Naive thymus-derived CD4-positive, alpha-beta T cell (primary cell): Measurements from ENCODE around the gene DONSON. TPM values are rescaled to one million over a fixed set of nuclear protein-coding genes. Genes with fewer than 3 reads are reported as not detected.

ENCODE experiments used
- ATAC-seq: fragments of 150-1000 bp; cut with Tn5 transposase; 2 replicates; pipeline ENCODE4 v1.10.0; 2021; ENCODE audit warnings: mild to moderate bottlenecking, moderate library complexity
- CTCF ChIA-PET: fragments of 350-600 bp; sonication (Branson Sonifier 250); formaldehyde crosslinking; loops from one replicate; lab custom pipeline; 2021; ENCODE audit warnings: antibody characterized with exemption; lab: Charles Lee
- POLR2A ChIA-PET: fragments of 350-600 bp; sonication (Branson Sonifier 250); formaldehyde crosslinking; loops from one replicate; lab custom pipeline; 2021; ENCODE audit warnings: antibody characterized with exemption, inconsistent platforms; lab: Charles Lee
- DNase-seq, 9 donors: peaks; one replicate each; pipeline versions ENCODE4 v3.0.0 to v3.0.0-alpha.2; 2020 to 2022; ENCODE audit warnings: mixed read lengths in 1 of 9
- H3K27ac ChIP-seq: one replicate; pipeline ENCODE4 v1.7.0; 2013; ENCODE audit warnings: mild to moderate bottlenecking, low read depth, low read length, moderate library complexity
- H3K27me3 ChIP-seq, 2 donors: one replicate each; pipeline ENCODE4 v1.7.0; 2013; ENCODE audit warnings: low read length in 2 of 2, mild to moderate bottlenecking in 2 of 2, moderate library complexity in 2 of 2; ENCODE audit not compliant: control insufficient read depth in 2 of 2, insufficient read depth in 2 of 2
- H3K36me3 ChIP-seq, 3 experiments: 1 replicate in 2 of 3; 2 replicates in 1 of 3; pipeline ENCODE4 v1.7.0; 2013; ENCODE audit warnings: low read length in 3 of 3, mild to moderate bottlenecking in 3 of 3, moderate library complexity in 1 of 3; ENCODE audit not compliant: insufficient read depth in 3 of 3, control insufficient read depth in 2 of 3
- H3K4me1 ChIP-seq, 2 donors: one replicate each; pipeline ENCODE4 v1.7.0; 2013; ENCODE audit warnings: low read length in 2 of 2, mild to moderate bottlenecking in 2 of 2, moderate library complexity in 1 of 2; ENCODE audit not compliant: control insufficient read depth in 2 of 2, insufficient read depth in 2 of 2
- H3K4me3 ChIP-seq: 2 replicates; pipeline ENCODE4 v1.7.0; 2013; ENCODE audit warnings: mild to moderate bottlenecking, low read length
- H3K9me3 ChIP-seq, 3 experiments: 1 replicate in 2 of 3; 2 replicates in 1 of 3; pipeline ENCODE4 v1.7.0; 2013; ENCODE audit warnings: low read length in 3 of 3; ENCODE audit not compliant: control insufficient read depth in 2 of 3
- H3K27ac Mint-ChIP-seq, 9 donors: one replicate each; pipeline ENCODE4 v1.8.0; 2020 to 2022; ENCODE audit warnings: mixed read lengths in 9 of 9, mild to moderate bottlenecking in 8 of 9, moderate library complexity in 5 of 9, inconsistent platforms in 2 of 9
- H3K27me3 Mint-ChIP-seq, 5 donors: one replicate each; pipeline ENCODE4 v1.8.0; 2021 to 2022; ENCODE audit warnings: mixed read lengths in 5 of 5, mild to moderate bottlenecking in 1 of 5
- H3K36me3 Mint-ChIP-seq, 5 donors: one replicate each; pipeline ENCODE4 v1.8.0; 2020 to 2022; ENCODE audit warnings: mixed read lengths in 5 of 5, mild to moderate bottlenecking in 3 of 5, inconsistent platforms in 1 of 5
- H3K4me1 Mint-ChIP-seq, 7 donors: one replicate each; pipeline ENCODE4 v1.8.0; 2020 to 2022; ENCODE audit warnings: mixed read lengths in 7 of 7, mild to moderate bottlenecking in 3 of 7, inconsistent platforms in 1 of 7
- H3K4me3 Mint-ChIP-seq, 10 donors: one replicate each; pipeline ENCODE4 v1.8.0; 2020 to 2022; ENCODE audit warnings: mild to moderate bottlenecking in 10 of 10, mixed read lengths in 10 of 10, moderate library complexity in 6 of 10, inconsistent platforms in 2 of 10
- H3K9me3 Mint-ChIP-seq, 11 donors: one replicate each; pipeline ENCODE4 v1.8.0; 2020 to 2022; ENCODE audit warnings: mixed read lengths in 11 of 11, mild to moderate bottlenecking in 4 of 11, inconsistent platforms in 1 of 11, moderate library complexity in 1 of 11
- intact Hi-C, 2 donors: fragments of 100-400 bp; cut with micrococcal nuclease; formaldehyde crosslinking; loops; one replicate each; pipeline ENCODE4 v1.15.1; 2023
- polyA plus RNA-seq, 2 donors: library from polyadenylated mRNA; unstranded; fragments of 300-500 nt; fragmentation: Illumina TruSeq; gene quantifications; one replicate each; pipeline ENCODE4 v1.2.3, GENCODE V29; 2021
- total RNA-seq, 6 experiments: library from RNA in 5 of 6; stranded (reverse) in 5 of 6; gene quantifications; 1 replicate in 5 of 6; 2 replicates in 1 of 6; pipeline ENCODE4 v1.2.3 and lab custom pipeline; 2021 to 2026

Gene DONSON
- total and polyA plus RNA-seq, 7 experiments from 2014 or later: 4.2 to 30.8 (median 9.6) TPM

DNA sequence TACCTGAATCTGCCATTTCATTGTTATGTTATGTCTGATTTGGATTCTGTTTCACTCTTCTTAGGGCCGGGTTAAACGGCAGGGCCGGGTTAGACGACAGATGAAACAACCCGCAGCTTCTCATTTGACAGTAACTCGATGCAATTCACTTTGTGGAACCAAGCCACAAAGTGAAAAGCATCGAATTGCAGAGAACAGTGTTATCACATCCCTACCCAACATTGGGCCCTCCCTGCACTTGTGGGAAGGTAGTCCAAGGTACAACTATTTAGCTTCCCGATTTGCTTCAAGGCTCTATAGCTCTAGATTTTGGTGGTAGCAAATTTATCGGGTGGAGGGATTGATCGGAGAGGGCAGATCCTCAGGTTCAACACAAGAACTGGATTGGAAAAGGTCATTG, 28.7 kb downstream of the DONSON start:
- ChIA-PET POLR2A (interaction anchor here (1.3 to 1.4 kb wide), 2 partner anchors 15 to 17 kb away, joined by 3 read pairs; partner anchors contain the start of gene SON), CTCF (no interaction called here)
- peak overlapping the region in 1 of 9 donors; percentile 43 for H3K27ac Mint-ChIP-seq
- Histone ChIP-seq H3K4me3 (no peak overlapping the region), H3K27ac (no peak overlapping the region), H3K36me3 (peaks cover 34 to 52% (median 35%) of the 10 kb centered on the region in 3 experiments), H3K9me3 (no peaks in the 10 kb centered on the region), H3K27me3 (no peaks in the 10 kb centered on the region), H3K4me1 (peaks cover 6 to 22% of the 10 kb centered on the region in 2 donors)
- ATAC-seq (no peak), DNase-seq (no peak)
- no peaks in the 10 kb centered on the region for H3K27me3 Mint-ChIP-seq
- H3K36me3 Mint-ChIP-seq: peaks cover 14 to 73% (median 53%) of the 10 kb centered on the region in 5 donors
- no peak overlapping the region for H3K4me3 Mint-ChIP-seq
- peaks cover 34 to 86% (median 77%) of the 10 kb centered on the region in 7 donors for H3K4me1 Mint-ChIP-seq
- intact Hi-C loops: loop anchor here in 1 of 2 donors (2.0 kb wide), 1 partner anchor 17 kb away; the partner anchor contains the start of genes GART and SON
- peaks cover 0 to 2% (median 0%) of the 10 kb centered on the region in 11 donors for H3K9me3 Mint-ChIP-seq

DNA sequence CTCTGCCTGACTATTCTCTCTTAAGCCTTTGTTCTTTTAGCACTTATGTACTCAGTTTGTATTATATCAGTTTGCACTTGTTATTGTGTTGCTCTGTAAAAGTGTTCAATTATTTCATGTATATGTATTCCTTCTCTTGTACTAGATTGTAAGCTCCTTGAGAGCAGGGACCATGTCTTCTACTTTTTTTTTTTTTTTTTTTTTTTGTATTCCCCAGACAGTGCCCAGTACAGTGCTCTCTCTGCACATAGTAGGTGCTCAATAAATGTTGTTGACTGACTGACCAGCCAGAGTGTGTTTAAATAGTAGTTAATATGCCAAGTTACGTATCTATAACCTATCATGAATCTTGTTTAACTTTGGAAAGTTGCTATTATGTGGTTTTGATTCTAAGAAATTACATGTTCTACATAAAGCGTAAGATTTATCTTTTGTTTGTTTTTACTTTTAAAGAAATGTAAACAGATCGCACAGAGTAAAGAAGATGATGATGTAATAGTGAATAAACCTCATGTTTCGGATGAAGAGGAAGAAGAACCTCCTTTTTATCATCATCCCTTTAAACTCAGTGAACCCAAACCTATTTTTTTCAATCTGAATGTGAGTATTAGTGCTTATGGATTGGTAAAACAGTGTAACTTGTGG, 29.6 kb downstream of the DONSON start:
- Histone ChIP-seq H3K9me3 (no peaks in the 10 kb centered on the region), H3K36me3 (peaks cover 40 to 61% (median 42%) of the 10 kb centered on the region in 3 experiments), H3K4me1 (peaks cover 6 to 22% of the 10 kb centered on the region in 2 donors), H3K27ac (no peak overlapping the region), H3K27me3 (no peaks in the 10 kb centered on the region), H3K4me3 (no peak overlapping the region)
- intact Hi-C loops: loop anchor here in 1 of 2 donors (2.0 kb wide), 1 partner anchor 16 kb away; the partner anchor contains the start of genes GART and SON
- Mint-ChIP-seq H3K27ac (peak overlapping the region in 3 of 9 donors; percentile 3 to 30 (median 6)), H3K27me3 (no peaks in the 10 kb centered on the region), H3K4me1 (peaks cover 42 to 94% (median 86%) of the 10 kb centered on the region in 7 donors), H3K9me3 (peaks cover 0 to 3% (median 0%) of the 10 kb centered on the region in 11 donors), H3K36me3 (peaks cover 21 to 82% (median 59%) of the 10 kb centered on the region in 5 donors), H3K4me3 (peak overlapping the region in 6 of 10 donors; percentile 8 to 56 (median 26))
- DNase-seq: no peak
- ChIA-PET POLR2A (interaction anchor here (1.3 to 1.4 kb wide), 3 partner anchors 14 to 16 kb away, joined by 3 to 4 read pairs (median 3); partner anchors contain the start of gene SON), CTCF (interaction anchor here (1.5 kb wide), 1 partner anchor 14 kb away, joined by 3 read pairs; no protein-coding TSS in a partner anchor)
- no peak for ATAC-seq

DNA sequence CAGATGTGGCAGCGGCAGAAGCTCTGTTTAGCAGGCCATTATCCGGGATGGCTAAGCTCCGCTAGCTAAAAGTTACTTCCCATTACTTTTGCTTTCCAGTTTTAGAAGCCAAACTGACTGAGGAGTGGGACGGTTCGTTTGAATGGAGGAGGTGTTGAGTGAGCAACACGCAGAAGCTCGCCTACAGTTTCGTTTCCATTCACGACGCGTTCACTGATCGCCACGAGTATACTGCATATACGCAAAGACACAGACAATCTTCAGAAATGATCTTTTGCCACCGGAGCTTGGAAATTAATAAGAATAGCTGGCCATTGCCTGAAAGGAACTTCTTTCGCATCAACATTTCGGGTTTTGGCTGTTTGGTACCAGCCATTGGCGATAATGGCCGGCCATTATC, 31.0 kb downstream of the DONSON start:
- intact Hi-C loops: no loop called here

DNA sequence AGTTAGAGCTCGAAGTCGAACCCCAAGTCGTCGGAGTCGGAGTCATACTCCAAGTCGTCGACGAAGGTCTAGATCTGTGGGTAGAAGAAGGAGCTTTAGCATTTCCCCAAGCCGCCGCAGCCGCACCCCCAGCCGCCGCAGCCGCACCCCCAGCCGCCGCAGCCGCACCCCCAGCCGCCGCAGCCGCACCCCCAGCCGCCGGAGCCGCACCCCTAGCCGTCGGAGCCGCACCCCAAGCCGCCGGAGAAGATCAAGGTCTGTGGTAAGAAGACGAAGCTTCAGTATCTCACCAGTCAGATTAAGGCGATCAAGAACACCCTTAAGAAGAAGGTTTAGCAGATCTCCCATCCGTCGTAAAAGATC, 33.5 kb downstream of the DONSON start:
- H3K27me3 ChIP-seq: no peaks in the 10 kb centered on the region
- H3K4me3 ChIP-seq: no peak overlapping the region
- Mint-ChIP-seq H3K4me1 (peaks cover 40 to 75% (median 65%) of the 10 kb centered on the region in 7 donors), H3K27me3 (no peaks in the 10 kb centered on the region), H3K9me3 (peaks cover 0 to 3% (median 0%) of the 10 kb centered on the region in 11 donors), H3K36me3 (peaks cover 24 to 83% (median 69%) of the 10 kb centered on the region in 5 donors), H3K4me3 (peak overlapping the region in 7 of 10 donors; percentile 27 to 77 (median 65)), H3K27ac (peak overlapping the region in 5 of 9 donors; percentile 36 to 87 (median 61))
- H3K27ac ChIP-seq: no peak overlapping the region
- H3K4me1 ChIP-seq: peaks cover 6 to 14% of the 10 kb centered on the region in 2 donors
- no peaks in the 10 kb centered on the region for H3K9me3 ChIP-seq
- POLR2A ChIA-PET: interaction anchor here (0.6 to 7.3 kb wide), 3 partner anchors 10 to 46 kb away, joined by 4 to 69 read pairs (median 5); partner anchors contain the start of genes GART and SON
- CTCF ChIA-PET: no interaction called here
- ATAC-seq: no peak
- no peak for DNase-seq
- H3K36me3 ChIP-seq: peaks cover 47 to 86% (median 58%) of the 10 kb centered on the region in 3 experiments
- intact Hi-C loops: no loop called here

More for the DNA sequence above, 31.0 kb downstream of the DONSON start:
- peaks cover 24 to 84% (median 67%) of the 10 kb centered on the region in 5 donors for H3K36me3 Mint-ChIP-seq
- H3K27me3 Mint-ChIP-seq: no peaks in the 10 kb centered on the region
- no peaks in the 10 kb centered on the region for H3K9me3 ChIP-seq
- CTCF ChIA-PET: interaction anchor here (0.9 to 1.4 kb wide), 2 partner anchors 15 to 49 kb away, joined by 3 to 4 read pairs; no protein-coding TSS in a partner anchor
- H3K36me3 ChIP-seq: peaks cover 45 to 76% (median 56%) of the 10 kb centered on the region in 3 experiments
- no peak overlapping the region for H3K4me3 ChIP-seq
- peaks cover 6 to 22% of the 10 kb centered on the region in 2 donors for H3K4me1 ChIP-seq
- peak overlapping the region in 1 of 9 donors; percentile 40 for H3K27ac Mint-ChIP-seq
- POLR2A ChIA-PET: interaction anchor here (0.6 to 7.3 kb wide), 8 partner anchors 9 to 1877 kb away, joined by 3 to 69 read pairs (median 4); partner anchors contain the start of genes GART, PAXBP1 and SON
- H3K9me3 Mint-ChIP-seq: peaks cover 0 to 3% (median 0%) of the 10 kb centered on the region in 11 donors
- H3K27me3 ChIP-seq: no peaks in the 10 kb centered on the region
- peaks cover 47 to 91% (median 83%) of the 10 kb centered on the region in 7 donors for H3K4me1 Mint-ChIP-seq
- peak overlapping the region in 1 of 10 donors; percentile 29 for H3K4me3 Mint-ChIP-seq
- ATAC-seq: no peak
- H3K27ac ChIP-seq: no peak overlapping the region
- no peak for DNase-seq

DNA sequence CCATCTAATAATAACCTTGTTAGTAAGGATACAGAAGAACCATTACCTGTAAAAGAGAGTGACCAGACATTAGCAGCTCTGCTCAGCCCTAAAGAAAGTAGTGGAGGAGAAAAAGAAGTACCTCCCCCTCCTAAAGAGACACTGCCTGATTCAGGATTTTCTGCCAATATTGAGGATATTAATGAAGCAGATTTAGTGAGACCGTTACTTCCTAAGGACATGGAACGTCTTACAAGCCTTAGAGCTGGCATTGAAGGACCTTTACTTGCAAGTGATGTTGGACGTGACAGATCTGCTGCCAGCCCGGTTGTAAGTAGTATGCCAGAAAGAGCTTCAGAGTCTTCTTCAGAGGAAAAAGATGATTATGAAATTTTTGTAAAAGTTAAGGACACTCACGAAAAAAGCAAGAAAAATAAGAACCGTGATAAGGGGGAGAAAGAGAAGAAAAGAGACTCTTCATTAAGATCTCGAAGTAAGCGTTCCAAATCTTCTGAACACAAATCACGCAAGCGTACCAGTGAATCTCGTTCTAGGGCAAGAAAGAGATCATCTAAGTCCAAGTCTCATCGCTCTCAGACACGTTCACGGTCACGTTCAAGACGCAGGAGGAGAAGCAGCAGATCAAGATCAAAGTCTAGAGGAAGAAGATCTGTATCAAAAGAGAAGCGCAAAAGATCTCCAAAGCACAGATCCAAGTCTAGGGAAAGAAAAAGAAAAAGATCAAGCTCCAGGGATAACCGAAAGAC, 34.1 kb downstream of the DONSON start:
- ATAC-seq: no peak
- no peak for DNase-seq
- Mint-ChIP-seq H3K27me3 (no peaks in the 10 kb centered on the region), H3K36me3 (peaks cover 24 to 83% (median 67%) of the 10 kb centered on the region in 5 donors), H3K9me3 (peaks cover 0 to 3% (median 0%) of the 10 kb centered on the region in 11 donors), H3K27ac (peak overlapping the region in 5 of 9 donors; percentile 29 to 87 (median 54)), H3K4me1 (peaks cover 41 to 75% (median 65%) of the 10 kb centered on the region in 7 donors), H3K4me3 (peak overlapping the region in 9 of 10 donors; percentile 14 to 77 (median 63))
- H3K4me3 ChIP-seq: no peak overlapping the region
- intact Hi-C loops: no loop called here
- ChIA-PET CTCF (no interaction called here), POLR2A (interaction anchor here (0.7 to 7.3 kb wide), 2 partner anchors 10 to 11 kb away, joined by 5 to 69 read pairs; partner anchors contain the start of genes GART and SON)
- H3K27me3 ChIP-seq: no peaks in the 10 kb centered on the region
- no peak overlapping the region for H3K27ac ChIP-seq
- H3K4me1 ChIP-seq: peaks cover 6 to 12% of the 10 kb centered on the region in 2 donors
- no peaks in the 10 kb centered on the region for H3K9me3 ChIP-seq
- H3K36me3 ChIP-seq: peaks cover 43 to 86% (median 52%) of the 10 kb centered on the region in 3 experiments
